OCI-LY3 (cell line): Measurements from ENCODE around the gene SPECC1.

Experiments used
- H2AFZ ChIP-seq: fragments of 200-600, 300-600 bp; shearing (Covaris generic); 2 replicates; pipeline ENCODE4 v1.6.0; 2014; ENCODE audit warnings: antibody characterized with exemption, low read depth, low read length
- H3K27ac ChIP-seq: fragments of 200-600, 300-600 bp; sonication (generic); 2 replicates; pipeline ENCODE4 v1.5.1; 2014; ENCODE audit warnings: mild to moderate bottlenecking, low read length, moderate library complexity, mixed read lengths
- H3K27me3 ChIP-seq: fragments of 200-600, 300-600 bp; sonication (generic); 2 replicates; pipeline ENCODE4 v1.6.1; 2014; ENCODE audit warnings: low read depth, low read length, mixed read lengths
- H3K36me3 ChIP-seq: fragments of 200-600, 300-600 bp; sonication (generic); replicated peaks from 2 replicates; pipeline ENCODE3; 2014; ENCODE audit warnings: low read depth, low read length, mixed read lengths
- H3K4me1 ChIP-seq: fragments of 300-600, 200-600 bp; sonication (generic); 2 replicates; pipeline ENCODE4 v1.6.1; 2014; ENCODE audit warnings: low read length, mixed read lengths
- H3K4me2 ChIP-seq: fragments of 200-600, 300-600 bp; sonication (generic); 2 replicates; pipeline ENCODE4 v1.6.1; 2014; ENCODE audit warnings: low read length, mixed read lengths
- H3K4me3 ChIP-seq: fragments of 300-600, 200-600 bp; sonication (generic); 2 replicates; pipeline ENCODE4 v1.5.1; 2014; ENCODE audit warnings: antibody characterized with exemption, mild to moderate bottlenecking, low read length, moderate library complexity
- H3K79me2 ChIP-seq: fragments of 300-600, 200-600 bp; shearing (Covaris generic); 2 replicates; pipeline ENCODE4 v1.6.1; 2014; ENCODE audit warnings: mild to moderate bottlenecking, low read length, mixed read lengths
- H3K9ac ChIP-seq: fragments of 300-600, 200-600 bp; shearing (Covaris generic); 2 replicates; pipeline ENCODE4 v1.6.0; 2014; ENCODE audit warnings: mild to moderate bottlenecking, low read length, moderate library complexity
- H3K9me3 ChIP-seq: fragments of 200-600, 300-600 bp; shearing (Covaris generic); 2 replicates; pipeline ENCODE4 v1.6.1; 2014; ENCODE audit warnings: low read length, mixed read lengths; ENCODE audit not compliant: insufficient read depth
- H4K20me1 ChIP-seq: fragments of 200-600, 300-600 bp; sonication (generic); 2 replicates; pipeline ENCODE4 v1.6.1; 2016; ENCODE audit warnings: low read length, mixed read lengths; ENCODE audit not compliant: insufficient read depth
- EZH2phosphoT487 ChIP-seq: fragments of 200-600 bp; shearing (Covaris generic); IDR thresholded peaks from 2 replicates; pipeline ENCODE4 v1.6.1; 2018; ENCODE audit warnings: antibody characterized with exemption, mixed run types, low read depth
- TF ChIP-seq, protein P1 (sequence below): fragments of 200-600, 300-600 bp; sonication (generic); IDR thresholded peaks from 2 replicates; pipeline ENCODE4 v1.5.1; 2014; ENCODE audit warnings: antibody characterized with exemption, low read length, low read depth

Gene SPECC1

DNA sequence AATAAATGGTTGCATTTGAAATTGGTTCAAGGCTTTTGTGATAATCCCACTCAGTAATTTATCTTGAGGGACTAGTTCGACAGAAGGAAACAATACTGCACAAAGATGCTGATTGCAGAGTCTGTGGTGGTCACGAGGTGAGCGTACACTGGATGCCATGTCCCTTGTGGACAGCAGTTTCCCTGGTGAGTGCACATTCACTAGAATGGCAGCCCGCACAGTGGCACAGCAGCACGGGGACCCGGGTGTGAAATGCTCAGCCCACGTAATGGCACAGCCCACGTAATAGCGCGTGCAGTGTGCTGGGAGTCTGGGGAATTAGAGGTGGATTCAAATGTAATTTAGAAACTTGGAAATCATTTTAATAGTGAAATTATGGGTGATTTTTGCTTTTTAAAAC, 304.1 kb downstream of the SPECC1 start:
- H3K9ac ChIP-seq: no peak overlapping the region
- H4K20me1 ChIP-seq: no peaks in the 10 kb centered on the region
- no peak overlapping the region for H3K4me3 ChIP-seq
- TF ChIP-seq EZH2phosphoT487: no peak
- TF ChIP-seq, protein P1, sequence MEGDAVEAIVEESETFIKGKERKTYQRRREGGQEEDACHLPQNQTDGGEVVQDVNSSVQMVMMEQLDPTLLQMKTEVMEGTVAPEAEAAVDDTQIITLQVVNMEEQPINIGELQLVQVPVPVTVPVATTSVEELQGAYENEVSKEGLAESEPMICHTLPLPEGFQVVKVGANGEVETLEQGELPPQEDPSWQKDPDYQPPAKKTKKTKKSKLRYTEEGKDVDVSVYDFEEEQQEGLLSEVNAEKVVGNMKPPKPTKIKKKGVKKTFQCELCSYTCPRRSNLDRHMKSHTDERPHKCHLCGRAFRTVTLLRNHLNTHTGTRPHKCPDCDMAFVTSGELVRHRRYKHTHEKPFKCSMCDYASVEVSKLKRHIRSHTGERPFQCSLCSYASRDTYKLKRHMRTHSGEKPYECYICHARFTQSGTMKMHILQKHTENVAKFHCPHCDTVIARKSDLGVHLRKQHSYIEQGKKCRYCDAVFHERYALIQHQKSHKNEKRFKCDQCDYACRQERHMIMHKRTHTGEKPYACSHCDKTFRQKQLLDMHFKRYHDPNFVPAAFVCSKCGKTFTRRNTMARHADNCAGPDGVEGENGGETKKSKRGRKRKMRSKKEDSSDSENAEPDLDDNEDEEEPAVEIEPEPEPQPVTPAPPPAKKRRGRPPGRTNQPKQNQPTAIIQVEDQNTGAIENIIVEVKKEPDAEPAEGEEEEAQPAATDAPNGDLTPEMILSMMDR: no peak
- H3K27ac ChIP-seq: no peak overlapping the region
- H3K9me3 ChIP-seq: no peaks in the 10 kb centered on the region
- H2AFZ ChIP-seq: no peak overlapping the region
- no peaks in the 10 kb centered on the region for H3K27me3 ChIP-seq
- no peaks in the 10 kb centered on the region for H3K36me3 ChIP-seq
- H3K79me2 ChIP-seq: no peaks in the 10 kb centered on the region
- H3K4me2 ChIP-seq: no peak overlapping the region
- no peaks in the 10 kb centered on the region for H3K4me1 ChIP-seq

DNA sequence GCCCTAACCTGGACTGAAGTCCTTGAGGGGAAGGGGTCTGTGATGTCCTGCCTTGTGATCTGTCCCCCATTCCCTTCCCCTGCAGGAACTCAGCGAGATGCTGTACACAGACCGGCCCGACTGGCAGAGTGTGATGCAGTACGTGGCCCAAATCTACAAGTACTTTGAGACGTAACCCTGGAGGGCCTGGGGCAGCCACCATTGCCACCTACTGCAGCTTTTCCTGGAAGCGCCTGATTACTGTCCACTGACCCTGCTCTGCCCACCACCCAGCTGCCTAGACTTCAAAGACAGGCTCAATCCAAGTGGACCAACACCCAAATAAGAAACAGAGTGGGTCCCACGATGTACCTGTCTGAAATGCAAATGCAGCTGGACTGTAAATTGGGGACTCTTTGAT, 304.7 kb downstream of the SPECC1 start:
- Histone ChIP-seq H3K9ac (no peak overlapping the region), H3K4me2 (no peak overlapping the region), H3K79me2 (no peaks in the 10 kb centered on the region), H3K4me3 (no peak overlapping the region), H3K27me3 (no peaks in the 10 kb centered on the region), H2AFZ (no peak overlapping the region), H3K4me1 (no peaks in the 10 kb centered on the region), H3K36me3 (no peaks in the 10 kb centered on the region), H3K9me3 (no peaks in the 10 kb centered on the region), H4K20me1 (no peaks in the 10 kb centered on the region), H3K27ac (no peak overlapping the region)
- TF ChIP-seq, protein P1: no peak
- no peak for TF ChIP-seq EZH2phosphoT487

DNA sequence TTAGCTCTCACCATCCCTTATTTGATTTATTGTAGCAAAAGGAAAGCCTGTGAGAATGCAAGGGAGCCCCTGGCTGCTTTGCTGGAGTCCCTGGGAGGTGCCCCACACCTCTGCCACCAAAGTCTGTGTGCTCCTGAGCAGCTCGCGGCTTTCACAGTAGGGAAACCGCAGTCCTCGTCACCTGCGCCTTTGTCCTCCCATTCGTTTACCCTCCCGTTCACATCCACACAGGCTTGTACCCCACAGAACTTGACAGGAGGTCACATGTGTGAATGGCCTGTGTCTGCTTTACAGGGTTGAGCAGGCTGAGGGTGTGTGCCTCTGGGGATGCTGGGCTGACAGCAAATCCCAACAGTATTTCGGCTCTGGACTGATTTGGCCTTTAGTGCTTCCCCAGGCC, 305.7 kb downstream of the SPECC1 start:
- Histone ChIP-seq H3K4me3 (no peak overlapping the region), H3K27me3 (no peaks in the 10 kb centered on the region), H2AFZ (no peak overlapping the region), H3K79me2 (no peaks in the 10 kb centered on the region), H3K36me3 (no peaks in the 10 kb centered on the region), H3K9me3 (no peaks in the 10 kb centered on the region), H3K4me1 (no peaks in the 10 kb centered on the region), H4K20me1 (no peaks in the 10 kb centered on the region), H3K27ac (no peak overlapping the region), H3K9ac (no peak overlapping the region), H3K4me2 (no peak overlapping the region)
- no peak for TF ChIP-seq EZH2phosphoT487
- TF ChIP-seq, protein P1: no peak

DNA sequence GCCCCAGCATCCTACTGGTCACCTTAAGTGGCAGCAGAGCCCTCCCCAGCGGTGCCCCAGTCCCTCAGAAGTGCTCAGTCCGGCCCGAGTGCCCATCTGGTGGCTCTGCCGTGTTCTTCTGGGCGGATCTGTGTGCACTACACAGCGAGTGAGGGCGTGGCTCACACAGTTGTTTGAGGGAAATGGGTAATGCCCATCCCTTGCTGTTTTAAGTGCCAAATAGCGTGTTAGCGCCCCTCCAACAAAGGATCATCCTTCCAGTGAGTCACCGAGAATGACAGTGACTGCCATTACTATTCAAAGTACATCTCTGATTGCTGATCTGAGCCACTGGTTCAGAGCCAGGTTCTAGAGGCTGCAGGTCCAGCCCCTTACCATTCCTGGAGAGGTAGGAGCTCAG, 306.2 kb downstream of the SPECC1 start:
- Histone ChIP-seq H3K79me2 (no peaks in the 10 kb centered on the region), H3K4me2 (no peak overlapping the region), H3K27ac (no peak overlapping the region), H3K4me1 (no peaks in the 10 kb centered on the region), H3K4me3 (no peak overlapping the region), H3K36me3 (no peaks in the 10 kb centered on the region), H2AFZ (no peak overlapping the region), H3K9ac (no peak overlapping the region), H4K20me1 (no peaks in the 10 kb centered on the region), H3K9me3 (no peaks in the 10 kb centered on the region), H3K27me3 (no peaks in the 10 kb centered on the region)
- TF ChIP-seq EZH2phosphoT487: no peak
- TF ChIP-seq, protein P1: no peak
